GM23338 (cell line): Measurements from ENCODE around the gene CACHD1. TPM values are rescaled to one million over a fixed set of nuclear protein-coding genes. Genes with fewer than 3 reads are reported as not detected.
A peak's percentile ranks its signal among the peaks of the same experiment; 100 is the strongest.

Experiments
- ATAC-seq: fragments of 200-7000 bp; cut with Tn5 transposase; 3 replicates; pipeline ENCODE4 v1.9.1; 2020
- DNase-seq: peaks from one replicate; pipeline ENCODE4 v3.0.0-alpha.2; 2015; ENCODE audit warnings: low spot score
- H2AFZ ChIP-seq: fragments of 200-600 bp; sonication (generic); 2 replicates; pipeline ENCODE4 v1.8.0; 2016; ENCODE audit warnings: antibody characterized with exemption, mild to moderate bottlenecking, moderate library complexity
- H3F3A ChIP-seq: fragments of 200-600 bp; sonication (generic); replicated peaks from 2 replicates; pipeline ENCODE4 v1.8.0; 2017; ENCODE audit warnings: antibody characterized with exemption, mixed run types, low read depth
- H3K27ac ChIP-seq: fragments of 200-600 bp; sonication (generic); 2 replicates; pipeline ENCODE4 v1.6.1; 2016; ENCODE audit warnings: low read depth
- H3K27me3 ChIP-seq: fragments of 200-600 bp; sonication (generic); 2 replicates; pipeline ENCODE4 v1.8.0; 2016; ENCODE audit warnings: mild to moderate bottlenecking, mixed run types, moderate library complexity; ENCODE audit not compliant: insufficient read depth
- H3K36me3 ChIP-seq: fragments of 200-600 bp; sonication (generic); 2 replicates; pipeline ENCODE4 v1.8.0; 2016; ENCODE audit warnings: mild to moderate bottlenecking; ENCODE audit not compliant: insufficient read depth
- H3K4me1 ChIP-seq: fragments of 200-600 bp; sonication (generic); 2 replicates; pipeline ENCODE4 v1.8.0; 2016; ENCODE audit warnings: mild to moderate bottlenecking, moderate library complexity; ENCODE audit not compliant: insufficient read depth
- H3K4me2 ChIP-seq: fragments of 200-600 bp; sonication (generic); 2 replicates; pipeline ENCODE4 v1.7.1; 2017; ENCODE audit warnings: mixed run types
- H3K4me3 ChIP-seq: fragments of 200-600 bp; sonication (generic); 2 replicates; pipeline ENCODE4 v1.6.1; 2016; ENCODE audit warnings: mixed run types
- H3K79me2 ChIP-seq: fragments of 200-600 bp; sonication (generic); replicated peaks from 2 replicates; pipeline ENCODE4 v1.8.0; 2017; ENCODE audit warnings: mild to moderate bottlenecking; ENCODE audit not compliant: insufficient read depth
- H3K9me2 ChIP-seq: fragments of 200-600 bp; sonication (generic); 2 replicates; pipeline ENCODE4 v1.8.0; 2017; ENCODE audit not compliant: insufficient read depth
- H4K20me1 ChIP-seq: fragments of 200-600 bp; sonication (generic); replicated peaks from 2 replicates; pipeline ENCODE4 v1.8.0; 2017; ENCODE audit warnings: mild to moderate bottlenecking; ENCODE audit not compliant: insufficient read depth
- H3K27ac Mint-ChIP-seq: 2 replicates; pipeline ENCODE4 v1.8.0; 2020; ENCODE audit warnings: inconsistent platforms, mild to moderate bottlenecking, moderate library complexity, mixed read lengths
- H3K27me3 Mint-ChIP-seq: 3 replicates; pipeline ENCODE4 v1.8.0; 2022; ENCODE audit warnings: low read depth, mild to moderate bottlenecking, moderate library complexity, mixed read lengths, inconsistent platforms; ENCODE audit not compliant: insufficient read depth, poor library complexity
- H3K36me3 Mint-ChIP-seq: 3 replicates; pipeline ENCODE4 v1.8.0; 2021; ENCODE audit warnings: low read depth, mild to moderate bottlenecking, inconsistent platforms, moderate library complexity, mixed read lengths
- H3K4me1 Mint-ChIP-seq: 3 replicates; pipeline ENCODE4 v1.8.0; 2020; ENCODE audit warnings: mild to moderate bottlenecking, inconsistent platforms, mixed read lengths
- H3K4me3 Mint-ChIP-seq: 3 replicates; pipeline ENCODE4 v1.8.0; 2021; ENCODE audit warnings: moderate library complexity, mild to moderate bottlenecking, inconsistent platforms, mixed read lengths
- H3K9me3 Mint-ChIP-seq: 3 replicates; pipeline ENCODE4 v1.8.0; 2020; ENCODE audit warnings: moderate library complexity, mild to moderate bottlenecking, inconsistent platforms, mixed read lengths
- CTCF ChIP-seq, 2 experiments: fragments of 200-600 bp in 1 of 2; sonication (generic) in 1 of 2; conservative IDR thresholded peaks; 2 replicates each; pipeline versions ENCODE4 v1.5.1 to v1.6.1; 2016 to 2017; ENCODE audit warnings: antibody characterized with exemption in 2 of 2, low read depth in 2 of 2, mild to moderate bottlenecking in 2 of 2, moderate library complexity in 1 of 2
- EZH2phosphoT487 ChIP-seq: fragments of 200-600 bp; sonication (generic); IDR thresholded peaks from one replicate; pipeline ENCODE4 v1.8.1; 2018; ENCODE audit warnings: antibody characterized with exemption; ENCODE audit not compliant: unreplicated experiment
- JUNB ChIP-seq: IDR thresholded peaks from one replicate; pipeline ENCODE4 v1.6.1; 2016; ENCODE audit warnings: antibody characterized with exemption; ENCODE audit not compliant: unreplicated experiment
- ZNF114 ChIP-seq: fragments of 250-450 bp; sonication (Bioruptor Pico); IDR thresholded peaks from 2 replicates; pipeline ENCODE4 v1.5.0; 2020; ENCODE audit warnings: mild to moderate bottlenecking, moderate library complexity
- ZNF331 ChIP-seq: fragments of 250-450 bp; sonication (Bioruptor Pico); IDR thresholded peaks from 2 replicates; pipeline ENCODE4 v1.5.0; 2020; ENCODE audit warnings: low read depth, mild to moderate bottlenecking, moderate library complexity
- ZNF462 ChIP-seq: fragments of 250-450 bp; sonication (Bioruptor Pico); IDR thresholded peaks from 2 replicates; pipeline ENCODE4 v1.5.0; 2020; ENCODE audit warnings: mild to moderate bottlenecking, moderate library complexity
- polyA plus RNA-seq: library from polyadenylated mRNA; unstranded; fragments of >200 nt; fragmentation: Nextera tagmentation; extraction: Ambion mirVana; gene quantifications from 2 replicates; pipeline ENCODE4 v1.2.1, GENCODE V29; 2016
- total RNA-seq: library from RNA; depleted of rRNA; stranded (reverse); fragments of >200 nt; shearing (Covaris generic); gene quantifications from 2 replicates; pipeline ENCODE4 v1.2.3, GENCODE V29; 2014

CACHD1 gene
- total and polyA plus RNA-seq, 2 experiments from 2014 or later = 12.6 to 43.7 TPM

GRCh38 chr1:64515427-64515826 lies 45.5 kb downstream of the CACHD1 start (continued):
- TF ChIP-seq CTCF (conservative IDR thresholded peaks at IDR 0.05; ENCODE audit: low read depth in 2 of 2) (no peak), EZH2phosphoT487 (no peak), ZNF462 (CRISPR knock-in tag) (no peak), ZNF331 (no peak)

GRCh38 chr1:64516301-64516700 lies 46.4 kb downstream of the CACHD1 start:
- H4K20me1 ChIP-seq = peaks cover 25% of the 10 kb centered on the region
- ATAC-seq (no peak), DNase-seq (no peak)
- no peaks in the 10 kb centered on the region for H3K27me3 Mint-ChIP-seq
- H2AFZ ChIP-seq = no peak overlapping the region
- no peak overlapping the region for H3K4me3 ChIP-seq
- no peak overlapping the region for H3K27ac ChIP-seq
- no peak overlapping the region for H3K4me3 Mint-ChIP-seq
- no peaks in the 10 kb centered on the region for H3K36me3 Mint-ChIP-seq
- H3K4me1 Mint-ChIP-seq = peaks cover 80% of the 10 kb centered on the region
- H3K4me2 ChIP-seq = peak overlapping the region; percentile 50
- peaks cover 99% of the 10 kb centered on the region for H3K79me2 ChIP-seq
- no peaks in the 10 kb centered on the region for H3K9me2 ChIP-seq
- H3K36me3 ChIP-seq = no peaks in the 10 kb centered on the region
- H3K9me3 Mint-ChIP-seq = no peaks in the 10 kb centered on the region; the same call in 2 of the 3 replicates
- H3F3A ChIP-seq = 0 out of 2 replicates have a peak, but pooled peaks cover 3% of the 10 kb centered on the region
- no peak overlapping the region for H3K27ac Mint-ChIP-seq
- H3K4me1 ChIP-seq = peaks cover 96% of the 10 kb centered on the region
- H3K27me3 ChIP-seq = no peaks in the 10 kb centered on the region
- TF ChIP-seq JUNB (no peak), ZNF462 (CRISPR knock-in tag) (no peak), ZNF114 (CRISPR knock-in tag) (no peak)
